GM10847 (cell line): Measurements from ENCODE around the gene MATK.

Experiments
- POLR2A ChIP-seq: IDR thresholded peaks from 2 replicates; pipeline ENCODE4 v1.6.1; 2011; ENCODE audit not compliant: insufficient read length; ENCODE audit errors: extremely low read depth

Gene MATK

DNA sequence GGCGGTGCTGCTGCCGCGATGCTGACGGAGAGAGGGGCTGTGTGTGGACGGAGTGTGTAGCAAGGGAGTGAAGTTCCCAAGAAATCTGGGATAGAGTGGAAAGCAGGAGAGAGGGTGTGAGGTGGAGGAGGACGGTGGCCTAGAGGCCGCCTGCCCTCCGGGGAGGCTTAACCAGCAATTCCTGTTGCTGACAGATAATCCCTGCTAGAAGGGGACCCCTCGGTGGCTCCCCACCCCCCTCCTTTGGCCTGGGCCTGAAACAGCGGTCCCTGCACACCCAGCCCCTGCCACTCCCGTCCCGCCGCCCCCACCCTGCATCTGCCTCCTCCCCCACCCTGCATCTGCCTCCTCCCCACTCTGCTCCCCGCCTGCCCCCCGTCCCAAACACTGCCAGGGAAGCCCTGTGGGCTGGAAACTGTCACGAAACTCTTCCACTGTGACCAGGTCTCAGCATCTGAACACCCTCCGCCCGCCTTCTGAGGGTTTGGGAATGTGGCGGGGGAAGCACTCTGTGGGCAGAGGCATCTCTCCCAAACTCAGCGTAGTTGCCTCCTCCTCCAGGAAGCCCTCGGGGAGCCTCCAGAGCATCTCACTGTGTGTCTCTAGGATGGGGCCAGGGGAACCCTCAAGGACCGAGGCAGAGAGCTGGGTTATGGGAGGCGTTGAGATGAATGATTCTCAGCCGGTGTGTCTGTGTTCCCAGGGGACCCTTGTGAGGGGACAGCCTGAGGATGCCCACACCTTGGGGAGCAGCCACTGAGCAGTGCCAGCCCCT, 17.1 kb upstream of the MATK start:
- TF ChIP-seq POLR2A: no peak

GRCh38 chr19:3801412-3802096, 15.4 kb upstream of the MATK start:
- no peak for TF ChIP-seq POLR2A

GRCh38 chr19:3800996-3801395, 14.8 kb upstream of the MATK start:
- TF ChIP-seq POLR2A: no peak

DNA sequence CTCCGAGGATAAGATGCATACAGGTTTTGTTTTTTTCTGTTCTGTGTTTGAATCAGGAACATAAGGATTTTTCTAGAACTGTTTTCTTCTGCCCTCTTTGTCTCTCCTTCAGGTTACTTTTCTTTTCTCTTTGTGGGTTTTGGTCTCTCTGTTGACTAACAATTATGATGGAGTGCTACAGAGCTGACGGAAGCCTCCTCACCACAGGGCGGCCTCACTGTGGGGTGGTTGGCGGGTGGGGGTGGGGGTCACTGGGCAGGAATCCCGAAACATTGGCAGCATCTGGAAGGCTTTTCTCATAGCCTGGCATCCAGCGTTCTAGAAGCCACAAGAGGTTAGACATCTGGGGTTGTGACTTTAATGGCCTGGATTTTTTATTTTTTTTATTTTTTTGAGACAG, 12.0 kb upstream of the MATK start:
- no peak for TF ChIP-seq POLR2A

DNA sequence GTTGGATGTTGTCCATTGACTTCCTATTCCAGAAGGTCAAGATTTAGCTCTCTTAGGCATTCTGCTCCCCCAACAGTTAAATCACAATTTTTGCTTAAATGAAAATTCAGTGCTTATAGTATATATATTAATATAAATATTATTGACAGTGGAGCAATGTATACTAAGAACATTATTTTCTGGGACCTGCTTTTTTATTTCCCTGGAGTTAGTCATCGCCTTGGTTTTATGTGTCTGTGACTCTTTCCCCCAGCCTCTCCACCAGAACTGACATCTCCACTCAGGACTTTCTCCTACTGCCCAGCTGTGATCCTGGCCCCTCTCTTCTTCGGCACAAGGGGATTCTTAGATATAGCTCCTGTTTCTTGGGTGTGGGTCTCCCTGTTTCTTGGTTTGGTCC, 10.2 kb upstream of the MATK start:
- TF ChIP-seq POLR2A: no peak

GRCh38 chr19:3793799-3794198, 7.6 kb upstream of the MATK start:
- TF ChIP-seq POLR2A: no peak

- TF ChIP-seq POLR2A: no peak
These were observed 5.9 kb upstream of the MATK start for GRCh38 chr19:3792114-3792513.

DNA sequence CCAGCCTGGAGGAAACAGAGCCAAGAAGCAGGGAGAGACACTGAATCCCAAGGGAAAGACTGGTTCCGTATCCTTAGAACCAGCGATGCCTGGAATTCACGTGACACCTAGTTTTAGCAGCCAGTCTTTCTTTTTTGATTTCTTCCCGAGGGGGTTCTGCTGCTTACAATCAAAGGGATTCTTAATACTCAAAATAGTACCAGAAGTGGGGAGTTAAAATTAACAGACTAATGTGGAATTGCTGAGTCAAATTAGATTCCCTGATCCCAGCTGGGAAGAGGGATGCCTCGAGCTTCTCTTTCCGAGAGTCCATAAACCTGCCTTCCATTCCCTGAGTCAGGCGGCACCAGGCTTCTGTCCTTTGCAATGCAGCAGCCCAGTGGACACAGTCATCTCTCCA, 4.8 kb upstream of the MATK start:
- TF ChIP-seq POLR2A: no peak

DNA sequence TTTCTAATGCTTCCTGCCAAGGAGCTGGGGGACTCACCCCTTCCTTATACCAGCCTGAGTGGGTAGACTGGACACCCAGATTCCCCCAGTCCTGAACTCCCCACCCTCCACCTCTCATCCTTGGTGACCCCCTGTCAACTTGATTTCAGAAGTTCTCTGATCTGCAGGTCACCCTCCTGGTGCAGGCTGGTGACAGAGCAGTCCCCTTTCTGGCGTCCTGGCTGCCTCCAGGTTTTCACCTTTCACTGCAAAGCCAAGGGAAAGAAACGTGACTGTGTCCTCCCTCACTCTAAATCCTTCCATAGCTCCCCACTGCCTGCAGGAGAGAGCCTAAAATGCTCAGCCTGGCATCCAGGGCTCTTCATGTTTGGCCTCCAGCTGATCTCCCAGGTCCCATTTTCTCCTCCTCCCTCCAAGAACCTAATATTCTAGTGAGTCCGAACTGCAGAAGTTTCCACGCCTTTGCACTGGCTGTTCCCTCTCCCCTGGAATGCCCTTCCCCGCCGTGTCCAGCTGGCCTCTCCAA, 4.1 kb upstream of the MATK start:
- no peak for TF ChIP-seq POLR2A

DNA sequence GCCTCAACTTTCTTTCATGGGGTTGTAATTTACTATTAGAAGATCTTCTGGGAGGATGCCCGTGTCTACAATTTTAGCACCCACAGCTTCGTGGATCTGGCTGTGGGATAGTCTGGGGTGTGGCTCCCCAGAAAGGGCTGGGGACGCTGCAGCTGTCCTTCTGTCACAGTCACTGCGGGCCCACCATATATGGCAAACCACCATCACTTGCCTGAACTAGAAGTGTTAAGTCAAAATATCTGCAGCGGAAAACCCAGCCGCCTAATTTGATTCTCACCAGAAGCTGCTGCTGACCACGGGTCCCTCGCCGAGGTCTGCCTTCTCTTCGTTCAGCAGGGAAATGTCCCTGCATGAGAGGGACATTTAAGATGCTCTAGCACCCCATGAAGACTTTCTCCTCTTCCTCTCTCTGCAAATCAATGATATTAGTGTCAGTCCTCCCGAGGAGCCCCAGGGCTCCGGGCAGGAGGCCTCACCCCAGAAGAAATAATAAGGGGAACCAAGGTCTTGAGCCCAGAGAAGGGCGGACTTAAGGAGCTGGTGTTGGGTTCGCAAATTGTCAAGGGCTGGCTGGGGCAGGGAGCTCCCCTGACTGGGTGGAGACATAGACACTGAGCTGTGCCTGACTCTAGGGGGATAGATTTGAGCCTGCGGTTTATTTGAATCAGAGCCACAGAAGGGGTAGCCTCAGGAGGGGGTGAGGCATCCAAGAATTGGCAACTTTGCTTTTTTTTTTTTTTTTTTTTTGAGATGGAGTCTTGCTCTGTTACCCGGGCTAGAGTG, 3.0 kb upstream of the MATK start:
- TF ChIP-seq POLR2A: no peak

- no peak for TF ChIP-seq POLR2A
These were observed 687 bp downstream of the MATK start for GRCh38 chr19:3785451-3785937.

GRCh38 chr19:3784607-3785450, 1.4 kb downstream of the MATK start:
- TF ChIP-seq POLR2A: no peak

GRCh38 chr19:3783660-3784584, 2.3 kb downstream of the MATK start:
- no peak for TF ChIP-seq POLR2A

DNA sequence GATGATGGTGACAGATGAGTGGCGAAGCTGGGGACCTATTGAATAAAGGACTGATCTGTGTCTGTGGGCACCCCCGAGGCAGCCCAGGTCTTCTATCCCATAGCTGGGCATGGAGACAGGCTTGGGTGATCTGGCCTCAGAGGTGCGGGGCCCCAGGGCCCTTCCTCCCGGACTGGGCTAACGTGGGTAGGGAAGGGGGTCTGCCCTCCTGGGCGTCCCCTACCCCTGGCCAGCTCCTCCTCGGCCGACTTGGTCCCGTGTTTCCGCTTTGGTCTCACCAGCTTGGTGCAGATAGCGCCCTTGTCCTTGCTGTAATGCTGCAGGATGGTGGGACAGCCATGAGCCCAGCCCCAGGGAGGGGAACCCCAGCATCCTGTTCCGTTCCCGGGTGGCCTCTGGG, 3.3 kb downstream of the MATK start:
- TF ChIP-seq POLR2A: no peak
